Activated T-cell treated with anti-CD3 and anti-CD28 coated beads, Interleukin-2, amount 50 U/mL, for 4 hours (primary cell): ENCODE results near the gene DDX21. TPM values are rescaled to one million over a fixed set of nuclear protein-coding genes. Genes with fewer than 3 reads are reported as not detected.
"Not testable (repeated sequence)": the region's sequence is repeated elsewhere in the genome, so short reads cannot be mapped to it uniquely, and the experiment has no call there.

ENCODE experiments used
- ATAC-seq, 2 donors: fragments of 200-7000 bp; cut with Tn5 transposase; one replicate each; pipeline ENCODE4 v1.10.0; 2021
- DNase-seq: peaks from one replicate; pipeline ENCODE4 v3.0.0-alpha.2; 2020
- H3K27me3 Mint-ChIP-seq: one replicate; pipeline ENCODE4 v1.8.0; 2021; ENCODE audit warnings: low read depth, mixed read lengths
- H3K36me3 Mint-ChIP-seq: one replicate; pipeline ENCODE4 v1.8.0; 2022; ENCODE audit warnings: mixed read lengths; ENCODE audit not compliant: insufficient read depth
- H3K4me1 Mint-ChIP-seq: one replicate; pipeline ENCODE4 v1.8.0; 2021; ENCODE audit warnings: low read depth, mixed read lengths
- H3K4me3 Mint-ChIP-seq: one replicate; pipeline ENCODE4 v1.8.0; 2021; ENCODE audit warnings: mild to moderate bottlenecking, moderate library complexity, mixed read lengths
- H3K9me3 Mint-ChIP-seq: one replicate; pipeline ENCODE4 v1.8.0; 2021; ENCODE audit warnings: mixed read lengths
- total RNA-seq, 3 donors: library from RNA; stranded (reverse); gene quantifications; one replicate each; pipeline ENCODE4 v1.2.1, GENCODE V29; 2021

The DDX21 gene
- total RNA-seq, 3 donors from 2014 or later, result 443 to 481 (median 460) TPM

DNA sequence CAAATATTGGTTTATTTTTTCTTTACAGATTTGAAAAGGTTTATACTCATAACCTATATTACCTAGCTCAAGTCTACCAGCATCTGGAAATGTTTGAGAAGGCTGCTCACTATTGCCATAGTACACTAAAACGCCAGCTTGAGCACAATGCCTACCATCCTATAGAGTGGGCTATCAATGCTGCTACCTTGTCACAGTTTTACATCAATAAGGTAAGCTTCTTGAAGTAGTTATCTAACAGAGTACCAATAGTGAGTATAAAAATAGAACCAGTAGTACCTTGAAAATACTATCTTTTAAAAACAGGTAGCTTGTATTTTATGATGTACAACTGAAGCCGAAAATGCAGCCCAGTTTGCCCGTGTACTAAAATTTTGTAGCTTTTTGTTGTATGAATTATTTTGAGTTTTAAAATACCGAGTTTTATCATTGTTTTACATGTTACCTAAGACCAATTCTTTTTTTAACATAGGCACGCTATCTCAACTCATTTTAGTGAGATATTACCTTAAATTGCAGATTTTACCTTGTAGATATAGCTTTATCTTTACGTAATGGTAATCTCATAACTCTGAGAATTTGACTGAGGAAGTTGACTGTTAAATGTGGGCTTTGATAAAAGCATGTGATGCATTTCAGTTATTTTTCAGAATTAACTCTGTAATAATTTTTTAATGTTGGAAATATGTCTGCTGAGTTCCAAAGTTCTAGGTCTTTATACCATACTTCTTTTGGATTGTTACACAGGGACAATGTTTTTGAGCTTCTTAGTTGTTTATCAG lies 49.9 kb downstream of the DDX21 start:
- DNase-seq (no peak), ATAC-seq (no peak)
- Mint-ChIP-seq H3K27me3 (no peaks in the 10 kb centered on the region), H3K4me1 (peaks cover 2% of the 10 kb centered on the region), H3K36me3 (peaks cover 8% of the 10 kb centered on the region), H3K4me3 (no peak overlapping the region), H3K9me3 (no peaks in the 10 kb centered on the region)

DNA sequence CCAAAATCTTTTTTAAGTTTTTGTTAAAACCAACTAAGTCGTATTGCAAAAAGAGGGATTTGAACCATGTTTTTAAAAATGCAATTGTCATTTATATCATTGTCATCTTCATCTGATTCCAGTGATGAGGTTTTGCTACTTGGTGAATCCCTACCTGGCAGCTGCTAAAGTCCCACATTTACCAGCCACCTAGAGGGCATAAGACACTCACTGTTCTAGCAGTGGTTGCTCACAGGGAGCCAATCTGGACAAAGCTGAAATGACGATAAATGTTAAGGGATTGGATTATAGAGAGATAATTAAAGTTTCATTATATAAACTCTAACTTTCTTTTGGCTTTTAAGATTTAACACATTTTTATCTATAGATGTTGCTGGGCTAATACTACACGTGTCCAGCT lies 51.3 kb downstream of the DDX21 start:
- Mint-ChIP-seq H3K4me1 (peaks cover 2% of the 10 kb centered on the region), H3K9me3 (no peaks in the 10 kb centered on the region), H3K36me3 (peaks cover 13% of the 10 kb centered on the region), H3K4me3 (no peak overlapping the region), H3K27me3 (no peaks in the 10 kb centered on the region)
- ATAC-seq, result no peak
- no peak for DNase-seq

DNA sequence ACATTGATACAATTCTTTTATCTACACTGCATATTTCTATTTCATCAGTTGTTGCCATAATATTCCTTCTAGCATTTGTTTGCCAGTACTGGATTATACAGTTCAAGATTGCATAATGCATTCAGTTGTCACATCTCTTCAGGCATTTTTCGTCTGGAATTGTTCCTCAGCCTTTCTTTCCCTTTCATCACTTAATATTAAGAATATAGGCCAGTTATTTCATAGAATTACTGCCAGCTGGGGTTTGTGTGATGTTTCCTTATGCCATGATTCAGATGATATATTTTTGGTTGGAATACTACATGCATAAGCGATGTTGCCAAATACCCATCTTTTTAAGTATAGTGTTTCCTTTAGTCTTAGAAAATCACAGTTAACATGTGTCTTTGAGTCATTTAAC lies 53.4 kb downstream of the DDX21 start:
- Mint-ChIP-seq H3K9me3 (no peaks in the 10 kb centered on the region), H3K36me3 (peaks cover 20% of the 10 kb centered on the region), H3K27me3 (no peaks in the 10 kb centered on the region), H3K4me1 (peaks cover 7% of the 10 kb centered on the region), H3K4me3 (no peak overlapping the region)
- ATAC-seq (no peak), DNase-seq (no peak)

DNA sequence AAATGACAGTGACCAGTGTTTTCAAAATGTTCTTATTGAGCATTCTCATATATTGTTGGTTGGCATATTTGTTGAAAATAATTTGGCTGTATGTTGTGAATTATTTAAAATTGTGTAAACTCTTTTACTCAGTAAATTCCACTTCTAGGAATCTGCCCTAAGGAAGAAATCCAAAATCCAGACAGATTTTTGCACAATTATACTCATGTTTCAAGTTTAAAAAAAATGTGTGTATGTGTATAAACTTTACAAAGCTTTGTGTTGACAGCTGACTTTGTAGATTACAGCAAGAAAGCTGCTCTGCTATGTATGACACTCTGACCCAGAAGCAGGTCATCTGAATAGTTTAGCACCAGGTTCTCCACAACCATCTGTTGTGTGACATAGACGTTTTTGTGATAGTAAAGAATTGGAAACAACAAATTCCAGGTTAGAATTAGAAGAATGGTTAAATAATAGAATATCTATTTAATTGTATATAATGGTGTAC lies 54.2 kb downstream of the DDX21 start:
- no peak for ATAC-seq
- H3K9me3 Mint-ChIP-seq, result no peaks in the 10 kb centered on the region
- no peak overlapping the region for H3K4me3 Mint-ChIP-seq
- peaks cover 6% of the 10 kb centered on the region for H3K4me1 Mint-ChIP-seq
- H3K27me3 Mint-ChIP-seq, result no peaks in the 10 kb centered on the region
- DNase-seq, result no peak
- H3K36me3 Mint-ChIP-seq, result peaks cover 21% of the 10 kb centered on the region

DNA sequence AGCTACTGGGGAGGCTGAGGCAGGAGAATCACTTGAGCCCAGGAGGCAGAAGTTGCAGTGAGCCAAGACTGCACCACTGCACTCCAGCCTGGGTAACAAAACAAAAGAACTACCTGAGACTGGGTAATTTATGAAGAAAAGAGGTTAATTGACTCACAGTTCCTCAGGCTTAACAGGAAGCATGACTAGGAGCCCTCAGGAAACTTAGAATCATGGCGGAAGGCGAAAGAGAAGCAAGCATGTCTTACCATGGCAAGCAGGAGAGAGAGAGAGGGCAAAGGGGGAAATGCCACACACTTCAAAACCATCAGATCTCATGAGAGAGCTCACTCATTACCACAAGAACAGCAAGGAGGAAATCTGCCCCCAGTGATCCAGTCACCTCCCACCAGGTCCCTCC lies 56.8 kb downstream of the DDX21 start:
- H3K4me1 Mint-ChIP-seq, H3K4me3 Mint-ChIP-seq, H3K9me3 Mint-ChIP-seq, H3K27me3 Mint-ChIP-seq, DNase-seq: not testable (repeated sequence)
- ATAC-seq, result peak; percentile 66 to 73
- H3K36me3 Mint-ChIP-seq, result peaks cover 29% of the 10 kb centered on the region

DNA sequence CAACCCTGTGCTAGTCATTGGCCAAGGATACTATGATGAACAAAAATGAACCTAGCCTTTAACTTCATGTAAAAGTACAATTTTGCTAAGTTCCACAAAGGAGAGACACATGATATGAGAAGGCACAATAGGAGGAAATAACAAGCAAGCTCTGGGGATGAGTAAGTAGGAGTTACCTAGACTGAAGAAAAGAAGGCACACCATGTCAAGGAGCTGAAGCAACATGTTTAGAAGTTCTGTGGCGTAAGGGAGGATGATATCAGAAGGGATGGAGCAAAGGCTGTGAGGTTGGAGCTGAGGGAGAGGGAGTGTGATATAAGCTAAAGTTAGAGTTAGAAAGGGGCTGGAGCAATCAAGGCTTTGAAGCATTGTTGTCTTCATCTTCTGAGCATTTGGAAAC lies 58.2 kb downstream of the DDX21 start:
- Mint-ChIP-seq H3K36me3 (peaks cover 35% of the 10 kb centered on the region), H3K9me3 (no peaks in the 10 kb centered on the region), H3K27me3 (no peaks in the 10 kb centered on the region), H3K4me3 (no peak overlapping the region), H3K4me1 (peaks cover 6% of the 10 kb centered on the region)
- ATAC-seq, result no peak
- DNase-seq, result no peak

DNA sequence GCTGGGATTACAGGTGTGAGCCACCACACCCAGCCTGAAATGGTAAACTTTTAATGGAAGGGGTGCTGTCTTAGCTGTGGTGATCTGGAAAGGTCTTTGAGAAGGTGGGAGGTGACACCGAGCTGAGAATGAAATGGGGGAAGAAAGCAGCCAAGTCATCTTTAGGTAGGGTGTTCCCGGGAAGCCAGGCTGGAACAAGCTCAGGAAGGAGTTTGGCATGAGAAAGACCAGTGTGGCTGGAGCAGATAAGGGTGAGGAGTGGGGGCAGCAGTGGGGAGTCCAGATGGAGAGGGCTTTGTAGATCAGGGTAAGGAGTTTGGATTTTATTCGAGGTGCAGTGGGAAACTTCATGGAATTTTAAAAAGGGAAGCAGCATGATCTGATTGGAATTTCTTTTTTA lies 62.6 kb downstream of the DDX21 start:
- Mint-ChIP-seq H3K9me3 (no peaks in the 10 kb centered on the region), H3K4me3 (no peak overlapping the region), H3K27me3 (no peaks in the 10 kb centered on the region), H3K4me1 (no peaks in the 10 kb centered on the region), H3K36me3 (peaks cover 23% of the 10 kb centered on the region)
- ATAC-seq (no peak), DNase-seq (no peak)

DNA sequence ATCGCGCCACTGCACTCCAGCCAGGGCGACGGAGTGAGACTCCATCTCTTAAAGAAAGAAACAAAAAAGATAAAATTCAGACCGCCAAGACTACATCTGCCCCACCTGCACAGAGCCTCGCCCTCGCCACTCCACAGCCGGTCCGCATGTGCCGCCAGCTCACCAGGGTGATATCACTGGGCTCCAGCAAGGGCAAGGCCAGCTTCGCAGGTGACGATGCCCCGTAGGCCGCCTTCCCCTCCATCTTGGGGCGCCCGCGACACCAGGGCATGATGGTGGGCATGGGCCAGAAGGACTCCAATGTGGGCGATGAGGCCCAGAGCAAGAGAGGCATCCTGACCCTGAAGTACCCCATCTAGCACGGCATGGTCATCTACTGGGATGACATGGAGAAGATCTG lies 66.6 kb downstream of the DDX21 start:
- peaks cover 5% of the 10 kb centered on the region for H3K4me1 Mint-ChIP-seq
- DNase-seq (no peak), ATAC-seq (no peak)
- no peaks in the 10 kb centered on the region for H3K27me3 Mint-ChIP-seq
- H3K9me3 Mint-ChIP-seq, result no peaks in the 10 kb centered on the region
- H3K4me3 Mint-ChIP-seq, result no peak overlapping the region
- peaks cover 13% of the 10 kb centered on the region for H3K36me3 Mint-ChIP-seq

DNA sequence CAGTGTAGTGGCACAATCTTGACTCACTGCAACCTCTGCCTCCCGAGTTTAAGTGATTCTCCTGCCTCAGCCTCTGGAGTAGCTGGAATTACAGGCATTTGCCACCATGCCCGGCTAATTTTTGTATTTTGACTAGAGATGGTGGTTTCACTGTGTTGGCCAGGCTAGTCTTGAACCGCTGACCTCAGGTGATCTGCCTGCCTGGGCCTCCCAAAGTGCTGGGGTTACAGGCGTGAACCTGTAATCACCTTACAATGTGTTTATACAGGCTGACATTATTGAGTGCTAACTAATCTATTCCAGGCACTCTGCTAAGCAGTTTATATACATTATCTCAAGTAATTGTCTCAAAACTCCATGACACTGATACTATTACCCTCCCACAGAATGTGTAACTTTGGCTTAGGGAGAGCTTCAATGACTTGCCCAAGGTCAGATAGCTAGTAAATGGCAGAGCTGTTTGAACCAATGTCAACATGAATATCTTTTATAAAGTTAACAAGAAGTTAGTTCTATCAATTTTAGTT lies 69.5 kb downstream of the DDX21 start:
- no peaks in the 10 kb centered on the region for H3K27me3 Mint-ChIP-seq
- DNase-seq (no peak), ATAC-seq (no peak)
- peaks cover 8% of the 10 kb centered on the region for H3K4me1 Mint-ChIP-seq
- no peak overlapping the region for H3K4me3 Mint-ChIP-seq
- no peaks in the 10 kb centered on the region for H3K9me3 Mint-ChIP-seq
- no peaks in the 10 kb centered on the region for H3K36me3 Mint-ChIP-seq

DNA sequence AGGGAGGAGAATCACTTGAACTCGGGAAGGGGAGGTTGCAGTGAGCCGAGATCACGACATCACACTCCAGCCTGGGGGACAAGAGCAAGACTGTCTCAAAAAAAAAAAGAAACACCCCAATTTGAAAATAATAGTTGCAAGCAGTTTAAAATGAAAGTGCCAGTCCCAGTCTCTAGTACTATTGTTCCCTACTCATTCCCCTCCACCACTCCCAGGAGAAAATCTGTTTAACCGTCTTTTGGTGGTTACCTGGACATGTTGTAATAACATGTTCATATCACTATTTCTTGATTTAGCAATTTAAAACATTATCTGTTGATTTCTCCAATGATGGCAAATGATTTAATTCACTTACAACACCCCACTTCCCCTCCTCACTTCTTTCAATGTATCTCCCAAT lies 77.3 kb downstream of the DDX21 start:
- ATAC-seq (no peak), DNase-seq (no peak)
- Mint-ChIP-seq H3K36me3 (no peaks in the 10 kb centered on the region), H3K4me1 (no peaks in the 10 kb centered on the region), H3K4me3 (no peak overlapping the region), H3K9me3 (no peaks in the 10 kb centered on the region), H3K27me3 (no peaks in the 10 kb centered on the region)

Other genes starting within 250 kb of the DDX21 start
- gene CCAR1, start 234.9 kb upstream of the DDX21 start, total RNA-seq, result 100 to 1,000 TPM; 105 to 120 (median 114) TPM
- gene STOX1, start 128.6 kb upstream of the DDX21 start, total RNA-seq, result under 1 TPM; 0.35 to 0.98 (median 0.94) TPM
- 10 to 100 TPM; 42.4 to 52.8 (median 43.7) TPM for gene DDX50, start 54.9 kb upstream of the DDX21 start, total RNA-seq
- gene KIFBP, start 32.6 kb downstream of the DDX21 start, total RNA-seq, result 10 to 100 TPM in 1 of 3 donors, 1 to 10 TPM in 2; 7.5 to 11.4 (median 9.3) TPM
- 100 to 1,000 TPM; 455 to 725 (median 567) TPM for gene SRGN, start 131.9 kb downstream of the DDX21 start, total RNA-seq
- 10 to 100 TPM; 25.9 to 30.5 (median 29.9) TPM for gene VPS26A, start 168.0 kb downstream of the DDX21 start, total RNA-seq
- gene SUPV3L1, start 224.1 kb downstream of the DDX21 start, total RNA-seq, result 10 to 100 TPM; 62.3 to 70.0 (median 63.0) TPM